RWPE2 (cell line): ENCODE results near the gene ELL.

ENCODE experiments used
- ATAC-seq: fragments of 200-7000 bp; cut with Tn5 transposase; 3 replicates; pipeline ENCODE4 v1.9.1; 2021; ENCODE audit warnings: low read depth
- DNase-seq: peaks from one replicate; pipeline ENCODE4 v3.0.0-alpha.2; 2020; ENCODE audit warnings: low spot score
- H3K27ac ChIP-seq: fragments of 450-650 bp; 2 replicates; pipeline ENCODE4 v1.5.1; 2017; ENCODE audit warnings: mild to moderate bottlenecking; ENCODE audit not compliant: poor library complexity, severe bottlenecking
- H3K27me3 ChIP-seq: fragments of 250-450 bp; sonication (Bioruptor Pico); 2 replicates; pipeline ENCODE4 v1.5.1; 2021; ENCODE audit warnings: mild to moderate bottlenecking, moderate library complexity; ENCODE audit not compliant: insufficient read depth, poor library complexity, severe bottlenecking
- H3K36me3 ChIP-seq: fragments of 250-450 bp; sonication (Bioruptor Pico); 2 replicates; pipeline ENCODE4 v1.5.1; 2020; ENCODE audit warnings: low read depth, mild to moderate bottlenecking, moderate library complexity
- H3K4me1 ChIP-seq: fragments of 250-450 bp; sonication (Bioruptor Pico); 2 replicates; pipeline ENCODE4 v1.5.1; 2021; ENCODE audit warnings: mild to moderate bottlenecking, moderate library complexity; ENCODE audit not compliant: insufficient read depth, poor library complexity, severe bottlenecking
- H3K4me3 ChIP-seq: fragments of 250-450 bp; sonication (Bioruptor Pico); 2 replicates; pipeline ENCODE4 v1.5.1; 2021; ENCODE audit warnings: mild to moderate bottlenecking, moderate library complexity; ENCODE audit not compliant: severe bottlenecking
- H3K9me3 ChIP-seq: fragments of 250-450 bp; sonication (Bioruptor Pico); 2 replicates; pipeline ENCODE4 v1.5.1; 2021; ENCODE audit warnings: mild to moderate bottlenecking, moderate library complexity; ENCODE audit not compliant: severe bottlenecking
- TF ChIP-seq, protein P1 (sequence below): fragments of 450-650 bp; IDR thresholded peaks from one replicate; pipeline ENCODE4 v1.5.1; 2017; ENCODE audit warnings: mild to moderate bottlenecking, moderate library complexity; ENCODE audit not compliant: poor library complexity, severe bottlenecking

The ELL gene

GRCh38 chr19:18435178-18435841 is 86.6 kb downstream of the ELL start:
- H3K36me3 ChIP-seq = no peaks in the 10 kb centered on the region
- no peak overlapping the region for H3K4me3 ChIP-seq
- H3K27me3 ChIP-seq = no peaks in the 10 kb centered on the region
- DNase-seq (no peak), ATAC-seq (no peak)
- no peak overlapping the region for H3K27ac ChIP-seq
- H3K9me3 ChIP-seq = no peaks in the 10 kb centered on the region
- TF ChIP-seq, protein P1, sequence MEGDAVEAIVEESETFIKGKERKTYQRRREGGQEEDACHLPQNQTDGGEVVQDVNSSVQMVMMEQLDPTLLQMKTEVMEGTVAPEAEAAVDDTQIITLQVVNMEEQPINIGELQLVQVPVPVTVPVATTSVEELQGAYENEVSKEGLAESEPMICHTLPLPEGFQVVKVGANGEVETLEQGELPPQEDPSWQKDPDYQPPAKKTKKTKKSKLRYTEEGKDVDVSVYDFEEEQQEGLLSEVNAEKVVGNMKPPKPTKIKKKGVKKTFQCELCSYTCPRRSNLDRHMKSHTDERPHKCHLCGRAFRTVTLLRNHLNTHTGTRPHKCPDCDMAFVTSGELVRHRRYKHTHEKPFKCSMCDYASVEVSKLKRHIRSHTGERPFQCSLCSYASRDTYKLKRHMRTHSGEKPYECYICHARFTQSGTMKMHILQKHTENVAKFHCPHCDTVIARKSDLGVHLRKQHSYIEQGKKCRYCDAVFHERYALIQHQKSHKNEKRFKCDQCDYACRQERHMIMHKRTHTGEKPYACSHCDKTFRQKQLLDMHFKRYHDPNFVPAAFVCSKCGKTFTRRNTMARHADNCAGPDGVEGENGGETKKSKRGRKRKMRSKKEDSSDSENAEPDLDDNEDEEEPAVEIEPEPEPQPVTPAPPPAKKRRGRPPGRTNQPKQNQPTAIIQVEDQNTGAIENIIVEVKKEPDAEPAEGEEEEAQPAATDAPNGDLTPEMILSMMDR = no peak
- peaks cover 15% of the 10 kb centered on the region for H3K4me1 ChIP-seq

DNA sequence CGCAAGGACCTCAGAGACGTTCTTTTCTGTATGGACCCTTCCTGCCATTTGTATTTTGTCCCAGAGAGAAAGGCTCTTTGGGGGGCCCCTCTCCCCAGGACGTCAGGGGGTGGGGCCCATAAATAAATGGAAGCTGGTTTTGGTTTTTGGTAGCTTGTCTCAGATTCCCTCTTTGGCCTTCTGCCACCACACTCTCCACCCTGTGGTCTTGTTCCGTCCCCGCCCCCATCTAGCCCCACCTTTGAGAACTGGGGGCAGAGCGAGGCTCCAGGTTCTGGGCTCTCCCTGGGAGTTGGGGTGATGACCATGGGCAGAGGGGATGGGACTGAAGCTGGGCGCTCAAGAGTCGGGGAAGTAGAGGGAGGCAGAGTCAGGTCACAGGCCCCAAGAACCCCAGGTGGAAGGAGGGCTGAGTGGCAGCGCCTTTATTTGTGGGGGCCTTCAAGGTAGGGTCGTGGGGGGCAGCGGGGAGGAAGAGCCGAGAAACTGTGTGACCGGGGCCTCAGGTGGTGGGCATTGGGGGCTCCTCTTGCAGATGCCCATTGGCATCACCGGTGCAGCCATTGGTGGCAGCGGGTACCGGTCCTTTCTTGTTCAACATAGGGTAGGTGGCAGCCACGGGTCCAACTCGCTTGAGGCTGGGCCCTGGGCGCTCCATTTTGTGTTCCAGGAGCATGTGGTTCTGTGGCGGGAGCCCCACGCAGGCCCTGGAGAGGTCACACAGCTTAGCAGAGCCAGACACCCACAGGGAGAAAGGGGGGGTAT is 87.3 kb downstream of the ELL start:
- Histone ChIP-seq H3K4me1 (peaks cover 15% of the 10 kb centered on the region), H3K27me3 (no peaks in the 10 kb centered on the region), H3K27ac (no peak overlapping the region), H3K9me3 (no peaks in the 10 kb centered on the region), H3K4me3 (no peak overlapping the region), H3K36me3 (no peaks in the 10 kb centered on the region)
- DNase-seq (no peak), ATAC-seq (no peak)
- TF ChIP-seq, protein P1 = no peak

- Histone ChIP-seq H3K9me3 (no peaks in the 10 kb centered on the region), H3K36me3 (no peaks in the 10 kb centered on the region), H3K4me1 (peaks cover 7% of the 10 kb centered on the region), H3K4me3 (peak overlapping the region; percentile 21), H3K27me3 (no peaks in the 10 kb centered on the region), H3K27ac (no peak overlapping the region)
- ATAC-seq (no peak), DNase-seq (no peak)
- TF ChIP-seq, protein P1 = no peak
These were observed 88.0 kb downstream of the ELL start for GRCh38 chr19:18433735-18434398.

GRCh38 chr19:18433015-18433691 is 88.7 kb downstream of the ELL start:
- Histone ChIP-seq H3K27me3 (no peaks in the 10 kb centered on the region), H3K36me3 (no peaks in the 10 kb centered on the region), H3K4me3 (no peak overlapping the region), H3K4me1 (peaks cover under 1% of the 10 kb centered on the region), H3K9me3 (no peaks in the 10 kb centered on the region), H3K27ac (no peak overlapping the region)
- no peak for DNase-seq
- ATAC-seq = no peak
- TF ChIP-seq, protein P1 = no peak
